Measurements from ENCODE around the gene COLEC12. TPM values are rescaled to one million over a fixed set of nuclear protein-coding genes. Genes with fewer than 3 reads are reported as not detected.

Gene COLEC12
- 0.03 TPM for total RNA-seq (2021; ENCODE audit: unreplicated experiment)
- polyA plus RNA-seq (2012; ENCODE audit: insufficient read length), result not detected
- percentile 5 among the genes with signal in this experiment for Bru-seq, nascent RNA
- percentile 5 among the genes with signal in this experiment for BruChase-seq, experiment 1, labeled RNA remaining after a 2-hour chase
- BruChase-seq, experiment 2, labeled RNA remaining after a 6-hour chase, result percentile 1 among the genes with signal in this experiment
- long read RNA-seq, result 0 reads

GRCh38 chr18:500632-501405 lies at the start of gene COLEC12:
COLEC12 (minus strand) TSS chr18:500701; CDS start chr18:500514, 187 bp downstream.
- BruUV-seq (replicated peaks), result no TSS peak
- DNase-seq (ENCODE audit: low read depth, low spot score) (no peak), ATAC-seq (no peak; the same call in 1 of the 2 replicates)
- peaks cover 15% of the 10 kb centered on the region for H3K27me3 ChIP-seq (ENCODE audit: control insufficient read depth, insufficient read depth, low read length)
- TF ChIP-seq, protein P1, sequence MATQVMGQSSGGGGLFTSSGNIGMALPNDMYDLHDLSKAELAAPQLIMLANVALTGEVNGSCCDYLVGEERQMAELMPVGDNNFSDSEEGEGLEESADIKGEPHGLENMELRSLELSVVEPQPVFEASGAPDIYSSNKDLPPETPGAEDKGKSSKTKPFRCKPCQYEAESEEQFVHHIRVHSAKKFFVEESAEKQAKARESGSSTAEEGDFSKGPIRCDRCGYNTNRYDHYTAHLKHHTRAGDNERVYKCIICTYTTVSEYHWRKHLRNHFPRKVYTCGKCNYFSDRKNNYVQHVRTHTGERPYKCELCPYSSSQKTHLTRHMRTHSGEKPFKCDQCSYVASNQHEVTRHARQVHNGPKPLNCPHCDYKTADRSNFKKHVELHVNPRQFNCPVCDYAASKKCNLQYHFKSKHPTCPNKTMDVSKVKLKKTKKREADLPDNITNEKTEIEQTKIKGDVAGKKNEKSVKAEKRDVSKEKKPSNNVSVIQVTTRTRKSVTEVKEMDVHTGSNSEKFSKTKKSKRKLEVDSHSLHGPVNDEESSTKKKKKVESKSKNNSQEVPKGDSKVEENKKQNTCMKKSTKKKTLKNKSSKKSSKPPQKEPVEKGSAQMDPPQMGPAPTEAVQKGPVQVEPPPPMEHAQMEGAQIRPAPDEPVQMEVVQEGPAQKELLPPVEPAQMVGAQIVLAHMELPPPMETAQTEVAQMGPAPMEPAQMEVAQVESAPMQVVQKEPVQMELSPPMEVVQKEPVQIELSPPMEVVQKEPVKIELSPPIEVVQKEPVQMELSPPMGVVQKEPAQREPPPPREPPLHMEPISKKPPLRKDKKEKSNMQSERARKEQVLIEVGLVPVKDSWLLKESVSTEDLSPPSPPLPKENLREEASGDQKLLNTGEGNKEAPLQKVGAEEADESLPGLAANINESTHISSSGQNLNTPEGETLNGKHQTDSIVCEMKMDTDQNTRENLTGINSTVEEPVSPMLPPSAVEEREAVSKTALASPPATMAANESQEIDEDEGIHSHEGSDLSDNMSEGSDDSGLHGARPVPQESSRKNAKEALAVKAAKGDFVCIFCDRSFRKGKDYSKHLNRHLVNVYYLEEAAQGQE (IDR thresholded peaks at IDR 0.05; ENCODE audit: insufficient read depth in 1 of 2, low read depth in 2 of 2, low read length in 1 of 2), result no peak
- no peak for TF ChIP-seq SIN3A (IDR thresholded peaks at IDR 0.05; ENCODE audit: borderline replicate concordance, insufficient read depth, low read depth, low read length)
- TF ChIP-seq POLR2AphosphoS5 (IDR thresholded peaks at IDR 0.05; ENCODE audit: low read depth, low read length), result no peak
- no peak for TF ChIP-seq CTCF (IDR thresholded peaks at IDR 0.05)
- no peak for TF ChIP-seq TCF7L2 (IDR thresholded peaks at IDR 0.05; ENCODE audit: low read depth, low read length)
- intact Hi-C loops (cut with micrococcal nuclease; ENCODE audit: unreplicated experiment) (no loop called here), in situ Hi-C loops (cut with HindIII; ENCODE audit: low pct_unique_long_range_greater_than_20kb, low sequenced_read_pairs) (no loop called here)
- H3K4me3 ChIP-seq (ENCODE audit: low read depth in 2 of 2, low read length in 2 of 2), result peak within 1 kb of the TSS; percentile 18 to 21
- H3K9me3 ChIP-seq (ENCODE audit: control insufficient read depth, insufficient read depth, low read depth, low read length), result no peaks in the 10 kb centered on the region
- H3K27ac ChIP-seq (ENCODE audit: low read length), result no peak within 1 kb of the TSS
- H3K4me1 ChIP-seq (ENCODE audit: control insufficient read depth, insufficient read depth, low read length), result peaks cover 8% of the 10 kb centered on the region; the same call in 1 of the 2 replicates
- CTCF ChIA-PET, result interaction anchor here (0.6 kb wide), 1 partner anchor 1032 kb away, joined by 4 read pairs; no protein-coding TSS in a partner anchor
- H3K36me3 ChIP-seq (ENCODE audit: control insufficient read depth, insufficient read depth, low read length), result no peaks in the 10 kb centered on the region
- POLR2A ChIA-PET, result no interaction called here

GRCh38 chr18:549967-550366 lies 49.5 kb upstream of the COLEC12 start:
- in situ Hi-C loops (cut with HindIII; ENCODE audit: low pct_unique_long_range_greater_than_20kb, low sequenced_read_pairs), result no loop called here
- no TSS peak for BruUV-seq (replicated peaks)
- POLR2A ChIA-PET, result no interaction called here

More at GRCh38 chr18:549967-550366, 49.5 kb upstream of the COLEC12 start:
- Histone ChIP-seq H3K4me3 (ENCODE audit: low read depth in 2 of 2, low read length in 2 of 2) (no peak overlapping the region), H3K9me3 (ENCODE audit: control insufficient read depth, insufficient read depth, low read depth, low read length) (peaks cover 4% of the 10 kb centered on the region; the same call in 1 of the 2 replicates), H3K27ac (ENCODE audit: low read length) (no peak overlapping the region), H3K36me3 (ENCODE audit: control insufficient read depth, insufficient read depth, low read length) (no peaks in the 10 kb centered on the region), H3K4me1 (ENCODE audit: control insufficient read depth, insufficient read depth, low read length) (no peaks in the 10 kb centered on the region), H3K27me3 (ENCODE audit: control insufficient read depth, insufficient read depth, low read length) (peaks cover 4% of the 10 kb centered on the region; the same call in 1 of the 2 replicates)
- no peak for TF ChIP-seq SIN3A (IDR thresholded peaks at IDR 0.05; ENCODE audit: borderline replicate concordance, insufficient read depth, low read depth, low read length)
- no peak for DNase-seq (ENCODE audit: low read depth, low spot score)
- intact Hi-C loops (cut with micrococcal nuclease; ENCODE audit: unreplicated experiment), result no loop called here
- CTCF ChIA-PET, result no interaction called here
- no peak for ATAC-seq

Measured in Panc1 (cell line).